SU-DHL-6 (cell line): ENCODE results near the gene SYT9.

Source experiments
- H2AFZ ChIP-seq: fragments of 200-600 bp; sonication (generic); 2 replicates; pipeline ENCODE4 v1.6.1; 2014; ENCODE audit warnings: low read depth, mild to moderate bottlenecking, moderate library complexity, mixed read lengths, antibody characterized with exemption, low read length; ENCODE audit not compliant: severe bottlenecking
- H3F3A ChIP-seq: fragments of 200-600 bp; shearing (Covaris generic); 2 replicates; pipeline ENCODE4 v1.6.0; 2016; ENCODE audit warnings: antibody characterized with exemption, mild to moderate bottlenecking; ENCODE audit not compliant: insufficient read depth
- H3K27ac ChIP-seq: fragments of 200-600 bp; sonication (generic); 2 replicates; pipeline ENCODE4 v1.5.1; 2016; ENCODE audit warnings: low read depth, mild to moderate bottlenecking, low read length, moderate library complexity, mixed read lengths
- H3K27me3 ChIP-seq: fragments of 200-600 bp; sonication (generic), shearing (Covaris generic); 2 replicates; pipeline ENCODE4 v1.6.0; 2014; ENCODE audit warnings: mild to moderate bottlenecking, low read length
- H3K36me3 ChIP-seq: fragments of 200-600 bp; sonication (generic); 2 replicates; pipeline ENCODE4 v1.6.1; 2014; ENCODE audit warnings: mild to moderate bottlenecking, low read length, mixed read lengths
- H3K4me2 ChIP-seq: fragments of 300-600, 200-600 bp; shearing (Covaris generic), sonication (generic); 2 replicates; pipeline ENCODE4 v1.6.0; 2014; ENCODE audit warnings: low read length, low read depth, mild to moderate bottlenecking; ENCODE audit not compliant: poor library complexity, severe bottlenecking
- H3K4me3 ChIP-seq: fragments of 200-600 bp; sonication (generic); 2 replicates; pipeline ENCODE4 v1.5.1; 2014; ENCODE audit warnings: antibody characterized with exemption, low read length, mild to moderate bottlenecking, mixed read lengths; ENCODE audit not compliant: insufficient read depth, poor library complexity, severe bottlenecking
- H3K79me2 ChIP-seq: fragments of 200-600 bp; sonication (generic); 2 replicates; pipeline ENCODE4 v1.6.1; 2014; ENCODE audit warnings: mild to moderate bottlenecking, low read length, moderate library complexity; ENCODE audit not compliant: insufficient read depth
- H3K9ac ChIP-seq: fragments of 200-600 bp; sonication (generic); 2 replicates; pipeline ENCODE4 v1.7.0; 2014; ENCODE audit warnings: mild to moderate bottlenecking, low read length
- H3K9me2 ChIP-seq: fragments of 200-600 bp; sonication (generic); replicated peaks from 2 replicates; pipeline ENCODE4 v1.6.1; 2014; ENCODE audit warnings: low read length; ENCODE audit not compliant: insufficient read depth
- H3K9me3 ChIP-seq: fragments of 200-600 bp; sonication (generic); 2 replicates; pipeline ENCODE4 v1.6.1; 2014; ENCODE audit warnings: low read length, mixed read lengths; ENCODE audit not compliant: insufficient read depth
- H4K20me1 ChIP-seq: fragments of 200-600 bp; sonication (generic); 2 replicates; pipeline ENCODE4 v1.6.1; 2014; ENCODE audit warnings: low read depth, mild to moderate bottlenecking, antibody characterized with exemption, low read length, moderate library complexity, mixed read lengths
- CTCF ChIP-seq: fragments of 200-600 bp; sonication (generic); IDR thresholded peaks from one replicate; pipeline ENCODE4 v1.5.1; 2017; ENCODE audit warnings: antibody characterized with exemption, mild to moderate bottlenecking, low read length, moderate library complexity; ENCODE audit not compliant: insufficient read depth, poor library complexity, severe bottlenecking
- EZH2phosphoT487 ChIP-seq: fragments of 200-600 bp; sonication (generic), shearing (Covaris generic); conservative IDR thresholded peaks from 2 replicates; pipeline ENCODE4 v1.6.1; 2018; ENCODE audit warnings: mild to moderate bottlenecking, antibody characterized with exemption, low read length, moderate library complexity, mixed read lengths

SYT9 gene

GRCh38 chr11:7278314-7278917 is 26.7 kb downstream of the SYT9 start:
- TF ChIP-seq EZH2phosphoT487 (no peak), CTCF (peak; percentile 42)
- Histone ChIP-seq H3K9me2 (no peaks in the 10 kb centered on the region), H3K36me3 (no peaks in the 10 kb centered on the region), H3K9me3 (no peaks in the 10 kb centered on the region), H3K4me3 (no peak overlapping the region), H4K20me1 (no peaks in the 10 kb centered on the region), H3K27ac (no peak overlapping the region), H3K27me3 (no peaks in the 10 kb centered on the region), H3K9ac (no peak overlapping the region), H3K4me2 (no peak overlapping the region), H3F3A (no peaks in the 10 kb centered on the region), H3K79me2 (no peaks in the 10 kb centered on the region), H2AFZ (no peak overlapping the region)

- Histone ChIP-seq H3K79me2 (no peaks in the 10 kb centered on the region), H3K4me2 (no peak overlapping the region), H3K9me2 (no peaks in the 10 kb centered on the region), H3F3A (no peaks in the 10 kb centered on the region), H3K27ac (no peak overlapping the region), H4K20me1 (no peaks in the 10 kb centered on the region), H3K27me3 (no peaks in the 10 kb centered on the region), H3K9me3 (no peaks in the 10 kb centered on the region), H3K9ac (no peak overlapping the region), H3K4me3 (no peak overlapping the region), H2AFZ (no peak overlapping the region), H3K36me3 (no peaks in the 10 kb centered on the region)
- TF ChIP-seq CTCF = no peak
- no peak for TF ChIP-seq EZH2phosphoT487
These were observed 28.0 kb downstream of the SYT9 start for GRCh38 chr11:7279676-7280075.

- H3F3A ChIP-seq = no peaks in the 10 kb centered on the region
- no peaks in the 10 kb centered on the region for H3K9me2 ChIP-seq
- no peaks in the 10 kb centered on the region for H3K36me3 ChIP-seq
- no peak overlapping the region for H3K9ac ChIP-seq
- H2AFZ ChIP-seq = no peak overlapping the region
- no peak overlapping the region for H3K27ac ChIP-seq
- H3K79me2 ChIP-seq = no peaks in the 10 kb centered on the region
- no peaks in the 10 kb centered on the region for H4K20me1 ChIP-seq
- H3K9me3 ChIP-seq = peaks cover 6% of the 10 kb centered on the region; the same call in 1 of the 2 replicates
- H3K4me3 ChIP-seq = no peak overlapping the region
- no peaks in the 10 kb centered on the region for H3K27me3 ChIP-seq
- no peak overlapping the region for H3K4me2 ChIP-seq
- TF ChIP-seq CTCF (no peak), EZH2phosphoT487 (no peak)
These were observed 29.4 kb downstream of the SYT9 start for GRCh38 chr11:7281079-7281478.
